ENCODE data around the gene KRTAP19-7.

KRTAP19-7 gene, protein sequence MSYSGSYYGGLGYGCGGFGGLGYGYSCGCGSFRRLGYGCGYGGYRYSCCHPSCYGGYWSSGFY

DNA sequence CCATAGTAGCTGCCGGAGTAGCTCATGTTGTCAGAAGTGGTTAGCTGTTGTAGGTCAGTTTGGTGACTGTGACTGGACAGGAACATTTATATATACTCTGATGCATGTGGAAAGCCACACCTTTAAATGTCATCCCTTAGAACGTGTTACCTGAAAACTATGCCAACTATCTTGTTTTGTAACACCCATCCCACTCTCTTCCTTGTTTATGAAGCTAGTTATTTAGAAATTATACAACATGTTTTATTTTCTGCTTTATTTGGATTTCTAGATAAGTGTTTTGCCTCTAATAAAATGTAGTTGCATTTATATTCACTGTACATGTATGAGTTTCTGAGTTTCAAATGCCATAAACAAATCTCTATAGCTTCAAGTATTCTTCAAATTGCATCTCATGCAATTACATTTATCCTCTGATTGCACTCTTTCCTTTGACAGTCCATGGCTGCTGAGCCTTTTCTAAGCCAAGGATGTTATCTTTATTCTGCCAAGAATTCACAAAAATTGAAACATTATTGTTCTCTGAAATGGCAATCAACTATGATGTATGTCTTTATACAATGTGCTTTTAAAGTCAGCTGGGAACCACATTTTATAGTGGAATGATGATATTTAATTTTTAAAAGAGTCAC lies at the start of gene KRTAP19-7:
KRTAP19-7 (minus strand) TSS at position 51 of the 632 bp plus-strand sequence; CDS start at position 26, 25 bp downstream.
- no peak for DNase-seq (ENCODE audit: low read depth in 1 of 2, low spot score in 1 of 2)

DNA sequence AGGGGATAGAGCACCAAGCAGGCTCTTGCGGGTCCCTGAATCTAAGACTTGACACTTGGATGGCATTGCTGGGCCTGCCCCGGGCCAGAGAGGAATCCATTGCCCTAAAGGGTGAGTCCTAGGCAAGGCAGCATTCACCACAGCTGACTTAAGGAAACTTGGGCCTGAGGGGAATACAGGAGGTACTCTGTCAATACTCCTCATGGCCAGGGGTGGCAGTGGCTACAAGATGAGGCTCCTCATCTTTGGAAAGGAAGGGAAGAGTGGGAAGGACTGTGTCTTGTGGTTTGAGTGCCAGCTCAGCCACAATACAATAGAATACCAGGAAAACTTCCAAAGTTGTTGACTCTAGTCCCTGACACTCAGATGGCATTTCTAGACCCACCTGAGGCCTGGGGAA lies 44.9 kb upstream of the KRTAP19-7 start:
- no peak for DNase-seq (ENCODE audit: low read depth in 1 of 2, low spot score in 1 of 2)

- DNase-seq (ENCODE audit: low read depth in 1 of 2, low spot score in 1 of 2), result no peak
These were observed 39.7 kb upstream of the KRTAP19-7 start, which contains the start of gene KRTAP22-1 for GRCh38 chr21:30600787-30601186. TSS of gene KRTAP22-1 (plus strand) at chr21:30601087.

DNA sequence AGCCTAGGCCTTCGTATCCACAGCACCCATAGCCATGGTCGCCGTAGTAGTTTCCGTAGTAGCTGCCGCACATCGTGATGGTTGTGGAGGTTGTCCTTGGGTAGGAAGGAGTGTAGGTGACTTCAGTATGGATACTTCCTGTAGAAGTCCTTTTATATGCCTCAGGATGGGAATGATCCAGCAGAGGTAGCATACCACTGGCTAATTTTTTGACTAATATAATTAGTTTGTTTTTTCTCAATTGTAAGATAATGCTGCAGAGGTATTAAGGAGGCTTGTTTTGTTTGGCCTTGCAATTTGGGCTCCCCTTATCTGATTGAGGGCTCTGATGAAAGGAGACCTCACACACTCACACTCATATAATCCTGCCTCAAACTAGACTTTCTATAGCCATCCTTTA lies 37.7 kb upstream of the KRTAP19-7 start, which contains the start of gene KRTAP6-2:
KRTAP6-2 (minus strand) TSS at position 101 of the 400 bp plus-strand sequence; CDS start at position 73, 28 bp downstream.
- DNase-seq (ENCODE audit: low read depth in 1 of 2, low spot score in 1 of 2), result no peak

DNA sequence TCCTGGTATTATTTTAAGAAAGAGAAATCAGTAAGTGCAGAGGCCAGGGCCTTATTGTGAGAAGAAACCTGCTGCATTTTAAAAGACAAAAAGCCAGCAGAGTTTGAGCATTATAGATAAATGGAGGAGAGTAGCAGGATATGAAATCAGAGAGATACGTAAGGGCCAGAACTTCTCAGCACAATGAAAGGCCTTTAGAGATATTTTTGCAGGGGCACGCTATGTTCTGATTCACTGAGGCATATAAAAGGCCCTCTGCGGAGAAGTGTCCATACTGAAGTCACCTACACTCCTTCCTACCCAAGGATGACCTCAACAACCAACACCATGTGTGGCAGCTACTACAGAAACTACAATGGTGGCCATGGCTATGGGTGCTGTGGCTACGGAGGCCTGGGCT lies 31.0 kb upstream of the KRTAP19-7 start, which contains the start of gene KRTAP6-3:
KRTAP6-3 (plus strand) TSS at position 301 of the 400 bp plus-strand sequence; CDS start at position 307, 6 bp downstream.
- DNase-seq (ENCODE audit: low read depth in 1 of 2, low spot score in 1 of 2), result no peak

DNA sequence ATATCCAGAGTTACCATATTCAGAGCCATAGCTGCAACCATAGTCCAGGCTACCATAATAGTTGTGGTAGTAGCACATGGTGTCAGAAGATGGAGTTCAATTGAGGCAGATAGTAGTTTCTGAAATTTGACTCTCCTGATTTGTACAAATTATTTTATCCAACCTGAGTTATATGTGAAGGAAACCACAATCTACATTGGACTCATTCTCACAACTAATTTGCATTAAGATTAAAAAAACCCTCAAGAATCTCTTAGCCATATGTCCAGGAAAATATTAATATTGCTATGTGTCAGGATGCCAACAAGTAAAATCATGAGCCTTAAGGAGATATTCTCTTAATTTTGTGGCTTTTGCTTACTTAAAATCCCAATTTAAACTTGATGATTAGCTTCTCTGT lies 29.2 kb upstream of the KRTAP19-7 start, which contains the start of gene KRTAP22-2:
KRTAP22-2 (minus strand) TSS at position 101 of the 400 bp plus-strand sequence.
- no peak for DNase-seq (ENCODE audit: low read depth in 1 of 2, low spot score in 1 of 2)

- no peak for DNase-seq (ENCODE audit: low read depth in 1 of 2, low spot score in 1 of 2)
These were observed 21.8 kb upstream of the KRTAP19-7 start for GRCh38 chr21:30582870-30583269.

DNA sequence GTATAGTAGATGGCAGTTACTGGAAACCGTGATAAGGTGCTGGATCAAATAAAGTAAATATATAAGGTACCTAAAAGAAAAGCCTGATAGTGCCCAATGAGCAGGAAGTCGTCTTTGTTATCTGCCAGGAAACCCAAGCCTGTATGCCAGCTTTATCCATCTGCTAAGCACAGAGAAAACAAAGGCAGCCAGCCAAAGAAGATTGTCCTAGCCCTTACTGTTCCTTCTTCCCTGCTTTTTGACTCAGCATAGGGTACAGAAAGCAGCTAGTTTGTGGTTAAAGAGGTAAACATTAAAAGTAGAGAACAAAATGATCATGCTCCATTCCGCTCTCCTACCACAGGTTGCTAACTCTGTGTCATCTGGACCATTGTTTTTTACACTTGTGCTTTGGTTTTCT lies 19.0 kb upstream of the KRTAP19-7 start:
- no peak for DNase-seq (ENCODE audit: low read depth in 1 of 2, low spot score in 1 of 2)

- no peak for DNase-seq (ENCODE audit: low read depth in 1 of 2, low spot score in 1 of 2)
These were observed 18.2 kb upstream of the KRTAP19-7 start for GRCh38 chr21:30579346-30579745.

DNA sequence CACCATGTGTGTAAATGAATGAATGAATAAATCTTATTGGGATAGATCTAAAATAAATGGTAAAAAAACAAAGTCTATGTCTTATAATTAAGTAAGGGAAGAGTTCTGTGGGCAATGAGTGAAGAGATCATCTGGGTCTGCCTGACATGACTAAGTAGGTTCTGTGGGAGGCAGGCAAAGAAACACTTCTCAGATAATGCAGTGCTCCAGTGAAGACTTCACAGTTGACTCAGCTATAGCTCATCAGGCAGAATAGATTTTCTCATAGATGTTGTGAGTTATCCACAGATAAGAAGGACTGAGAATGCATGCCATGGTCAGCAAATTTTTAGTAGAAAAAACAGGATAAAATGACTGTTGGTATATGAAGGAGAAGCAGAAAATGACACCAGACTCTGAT lies 16.7 kb upstream of the KRTAP19-7 start:
- DNase-seq (ENCODE audit: low read depth in 1 of 2, low spot score in 1 of 2), result no peak

GRCh38 chr21:30567617-30568016 lies 6.5 kb upstream of the KRTAP19-7 start:
- no peak for DNase-seq (ENCODE audit: low read depth in 1 of 2, low spot score in 1 of 2)

DNA sequence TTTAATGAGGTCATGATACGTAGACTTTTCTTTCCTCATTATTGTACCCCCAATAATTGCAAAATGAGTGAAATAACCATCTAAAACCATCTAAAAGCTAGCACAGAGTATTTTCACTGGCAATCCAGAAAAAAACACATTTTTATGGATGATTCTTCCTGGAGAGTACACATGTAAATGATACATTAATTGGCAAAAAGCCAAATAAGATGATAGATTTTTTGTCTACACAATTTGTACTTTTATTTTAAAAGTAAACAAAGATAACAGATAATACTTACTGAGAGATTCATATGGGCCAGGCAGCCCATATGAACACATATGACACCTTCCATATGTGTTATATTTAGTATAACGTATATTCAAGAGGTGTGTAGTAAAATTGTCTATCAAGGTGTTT lies 2.5 kb upstream of the KRTAP19-7 start:
- DNase-seq (ENCODE audit: low read depth in 1 of 2, low spot score in 1 of 2), result no peak

- DNase-seq (ENCODE audit: low read depth in 1 of 2, low spot score in 1 of 2), result no peak
These were observed 2.0 kb upstream of the KRTAP19-7 start for GRCh38 chr21:30563072-30563471.

DNA sequence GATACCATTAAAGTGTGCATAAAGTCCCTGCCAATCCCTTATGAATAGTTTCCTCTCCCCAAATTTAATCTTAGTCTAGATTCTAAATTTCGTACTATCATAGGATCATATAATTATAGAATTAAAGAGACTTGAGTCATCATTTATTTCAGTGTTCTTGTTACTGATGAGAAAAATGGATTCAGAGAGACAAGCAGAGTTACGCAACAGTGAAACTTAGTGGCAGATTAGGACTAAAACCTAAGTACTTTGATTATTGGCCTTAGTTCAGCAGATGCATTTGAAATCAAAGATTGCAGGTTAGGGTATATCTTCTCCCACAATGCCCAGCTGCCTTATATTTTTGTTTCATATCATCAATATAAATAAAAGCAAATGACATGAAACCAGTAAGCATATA lies 843 bp upstream of the KRTAP19-7 start:
- no peak for DNase-seq (ENCODE audit: low read depth in 1 of 2, low spot score in 1 of 2)

- DNase-seq (ENCODE audit: low read depth in 1 of 2, low spot score in 1 of 2), result no peak
These were observed 6.0 kb downstream of the KRTAP19-7 start for GRCh38 chr21:30555095-30555494.

- DNase-seq (ENCODE audit: low read depth in 1 of 2, low spot score in 1 of 2), result no peak
These were observed 8.3 kb downstream of the KRTAP19-7 start for GRCh38 chr21:30552782-30553181.

DNA sequence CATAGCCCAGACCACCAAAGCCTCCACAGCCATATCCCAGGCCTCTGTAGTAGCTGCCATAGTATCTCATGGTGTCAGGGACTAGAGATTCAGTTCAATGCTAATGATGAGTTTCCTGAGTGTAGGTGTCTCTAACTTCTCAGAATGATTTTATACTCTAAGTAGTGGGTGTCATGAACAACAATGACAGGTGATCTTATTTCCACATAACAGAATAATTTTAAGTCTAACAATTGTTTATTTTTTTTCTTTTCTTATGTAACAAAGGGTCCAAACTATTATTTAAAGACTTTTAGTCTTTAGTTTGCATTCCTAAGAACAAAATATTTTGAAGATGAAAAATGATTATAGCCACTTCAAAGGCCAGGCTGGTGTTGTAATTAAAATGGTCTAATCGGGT lies 19.4 kb downstream of the KRTAP19-7 start, which contains the start of gene KRTAP19-6:
KRTAP19-6 (minus strand) TSS at position 101 of the 400 bp plus-strand sequence; CDS start at position 70, 31 bp downstream.
- no peak for DNase-seq (ENCODE audit: low read depth in 1 of 2, low spot score in 1 of 2)

DNA sequence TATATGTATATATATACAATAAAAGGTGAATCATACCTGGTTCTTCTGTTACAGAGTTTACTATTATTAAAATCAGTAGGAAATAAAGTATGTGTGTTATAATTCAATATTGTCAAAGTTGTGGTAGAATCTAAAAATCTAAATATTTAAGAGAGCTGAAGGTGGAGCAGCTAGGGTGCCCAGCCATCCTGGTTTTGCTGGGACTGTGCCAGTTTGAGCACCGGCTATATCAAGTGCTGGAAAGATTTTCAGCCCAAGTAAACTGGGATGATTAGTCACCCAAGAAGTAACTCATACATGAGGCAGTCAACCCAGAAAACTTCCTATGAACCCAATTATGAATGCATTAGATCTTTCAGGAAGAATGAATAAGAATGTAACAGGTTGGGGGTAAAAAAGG lies 42.2 kb downstream of the KRTAP19-7 start:
- DNase-seq (ENCODE audit: low read depth in 1 of 2, low spot score in 1 of 2), result no peak

- DNase-seq (ENCODE audit: low read depth in 1 of 2, low spot score in 1 of 2), result no peak
These were observed 45.4 kb downstream of the KRTAP19-7 start for GRCh38 chr21:30515681-30516080.

All from activated T-helper 1 cell treated with anti-CD3 and anti-CD28 coated beads, Interleukin-2, amount 50 U/mL, for 16 hours (primary cell).